Measurements from ENCODE around the gene AIG1. TPM values are rescaled to one million over a fixed set of nuclear protein-coding genes. Genes with fewer than 3 reads are reported as not detected.
A peak's percentile ranks its signal among the peaks of the same experiment; 100 is the strongest.

AIG1 gene
- total RNA-seq, 1 experiment from 2014 or later = 2.2 TPM

GRCh38 chr6:143335865-143336264 is 275.2 kb downstream of the AIG1 start:
- ChIA-PET CTCF (no interaction called here), POLR2A (ENCODE audit: low non-redundant PET) (no interaction called here)
- no peak for TF ChIP-seq EZH2 (IDR thresholded peaks at IDR 0.05; ENCODE audit: borderline replicate concordance, low read depth, low read length, poor library complexity, severe bottlenecking)
- TF ChIP-seq, protein P1, sequence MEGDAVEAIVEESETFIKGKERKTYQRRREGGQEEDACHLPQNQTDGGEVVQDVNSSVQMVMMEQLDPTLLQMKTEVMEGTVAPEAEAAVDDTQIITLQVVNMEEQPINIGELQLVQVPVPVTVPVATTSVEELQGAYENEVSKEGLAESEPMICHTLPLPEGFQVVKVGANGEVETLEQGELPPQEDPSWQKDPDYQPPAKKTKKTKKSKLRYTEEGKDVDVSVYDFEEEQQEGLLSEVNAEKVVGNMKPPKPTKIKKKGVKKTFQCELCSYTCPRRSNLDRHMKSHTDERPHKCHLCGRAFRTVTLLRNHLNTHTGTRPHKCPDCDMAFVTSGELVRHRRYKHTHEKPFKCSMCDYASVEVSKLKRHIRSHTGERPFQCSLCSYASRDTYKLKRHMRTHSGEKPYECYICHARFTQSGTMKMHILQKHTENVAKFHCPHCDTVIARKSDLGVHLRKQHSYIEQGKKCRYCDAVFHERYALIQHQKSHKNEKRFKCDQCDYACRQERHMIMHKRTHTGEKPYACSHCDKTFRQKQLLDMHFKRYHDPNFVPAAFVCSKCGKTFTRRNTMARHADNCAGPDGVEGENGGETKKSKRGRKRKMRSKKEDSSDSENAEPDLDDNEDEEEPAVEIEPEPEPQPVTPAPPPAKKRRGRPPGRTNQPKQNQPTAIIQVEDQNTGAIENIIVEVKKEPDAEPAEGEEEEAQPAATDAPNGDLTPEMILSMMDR (conservative IDR thresholded peaks at IDR 0.05; ENCODE audit: low read depth, low read length) = no peak
- DNase-seq (ENCODE audit: low spot score) = no peak
- no peaks in the 10 kb centered on the region for H3K9me3 ChIP-seq (ENCODE audit: low read depth, low read length, poor library complexity, severe bottlenecking)
- intact Hi-C loops (cut with micrococcal nuclease; ENCODE audit: unreplicated experiment) = loop anchor here (2.0 kb wide), 1 partner anchor 643 kb away; no protein-coding TSS in a partner anchor
- H3K4me3 ChIP-seq (ENCODE audit: low read depth, low read length, poor library complexity, severe bottlenecking) = no peak overlapping the region
- H3K36me3 ChIP-seq (ENCODE audit: insufficient read depth, low read length, poor library complexity, severe bottlenecking) = no peaks in the 10 kb centered on the region
- H3K4me1 ChIP-seq (ENCODE audit: insufficient read depth, low read length, poor library complexity, severe bottlenecking) = no peaks in the 10 kb centered on the region
- no peak overlapping the region for H3K27ac ChIP-seq (ENCODE audit: low read depth, low read length, poor library complexity, severe bottlenecking)
- BruUV-seq (replicated peaks) = no TSS peak
- no peaks in the 10 kb centered on the region for H3K27me3 ChIP-seq (replicated peaks; ENCODE audit: insufficient read depth, low read depth, low read length, poor library complexity)

GRCh38 chr6:143336446-143337152 is 275.9 kb downstream of the AIG1 start:
- TF ChIP-seq EZH2 (IDR thresholded peaks at IDR 0.05; ENCODE audit: borderline replicate concordance, low read depth, low read length, poor library complexity, severe bottlenecking) = no peak
- TF ChIP-seq, protein P1 (conservative IDR thresholded peaks at IDR 0.05; ENCODE audit: low read depth, low read length) = no peak
- Histone ChIP-seq H3K36me3 (ENCODE audit: insufficient read depth, low read length, poor library complexity, severe bottlenecking) (no peaks in the 10 kb centered on the region), H3K4me1 (ENCODE audit: insufficient read depth, low read length, poor library complexity, severe bottlenecking) (no peaks in the 10 kb centered on the region), H3K27ac (ENCODE audit: low read depth, low read length, poor library complexity, severe bottlenecking) (no peak overlapping the region), H3K9me3 (ENCODE audit: low read depth, low read length, poor library complexity, severe bottlenecking) (no peaks in the 10 kb centered on the region), H3K4me3 (ENCODE audit: low read depth, low read length, poor library complexity, severe bottlenecking) (no peak overlapping the region), H3K27me3 (replicated peaks; ENCODE audit: insufficient read depth, low read depth, low read length, poor library complexity) (no peaks in the 10 kb centered on the region)
- intact Hi-C loops (cut with micrococcal nuclease; ENCODE audit: unreplicated experiment) = loop anchor here (2.0 kb wide), 1 partner anchor 644 kb away; no protein-coding TSS in a partner anchor
- ChIA-PET POLR2A (ENCODE audit: low non-redundant PET) (no interaction called here), CTCF (interaction anchor here (0.7 kb wide), 1 partner anchor 862 kb away, joined by 3 read pairs; no protein-coding TSS in a partner anchor)
- no peak for DNase-seq (ENCODE audit: low spot score)
- BruUV-seq (replicated peaks) = no TSS peak

DNA sequence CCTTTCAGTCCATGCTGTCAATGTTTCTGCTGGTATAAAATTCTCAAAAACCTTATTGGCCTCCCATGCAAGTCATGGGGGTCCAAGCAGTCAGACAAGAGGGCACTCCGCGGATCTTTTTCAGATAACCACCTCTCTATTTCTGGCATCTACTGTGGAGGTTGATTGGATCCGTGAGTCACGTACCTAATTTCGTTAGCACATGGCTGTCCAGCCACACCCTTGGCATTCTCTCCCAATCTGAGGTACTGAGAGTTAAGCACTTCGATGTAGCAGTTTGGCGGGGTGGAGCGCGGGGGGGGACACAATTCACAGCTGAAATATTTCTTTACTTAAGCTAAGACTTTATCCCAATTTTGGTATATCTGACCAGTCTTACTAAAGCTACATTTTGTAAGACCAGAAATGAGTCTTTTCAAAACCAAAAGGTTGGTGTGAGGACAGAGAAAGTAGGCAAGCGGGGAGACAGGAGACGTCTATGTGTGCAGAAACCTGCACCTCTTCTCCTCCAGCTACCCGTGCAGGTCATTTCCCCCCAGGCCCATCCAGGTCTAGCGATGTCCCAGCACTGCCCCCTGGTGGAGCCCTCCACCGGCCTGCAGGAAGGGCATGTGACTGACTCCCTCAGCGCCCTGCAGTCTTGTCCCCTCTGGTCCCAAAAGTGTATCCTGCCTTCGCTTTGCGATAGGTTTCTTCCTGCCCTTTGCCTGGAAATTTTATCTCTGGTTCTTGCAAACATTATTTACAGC is 276.7 kb downstream of the AIG1 start:
- BruUV-seq (replicated peaks) = no TSS peak
- Histone ChIP-seq H3K9me3 (ENCODE audit: low read depth, low read length, poor library complexity, severe bottlenecking) (no peaks in the 10 kb centered on the region), H3K27me3 (replicated peaks; ENCODE audit: insufficient read depth, low read depth, low read length, poor library complexity) (no peaks in the 10 kb centered on the region), H3K4me1 (ENCODE audit: insufficient read depth, low read length, poor library complexity, severe bottlenecking) (no peaks in the 10 kb centered on the region), H3K4me3 (ENCODE audit: low read depth, low read length, poor library complexity, severe bottlenecking) (no peak overlapping the region), H3K36me3 (ENCODE audit: insufficient read depth, low read length, poor library complexity, severe bottlenecking) (no peaks in the 10 kb centered on the region), H3K27ac (ENCODE audit: low read depth, low read length, poor library complexity, severe bottlenecking) (no peak overlapping the region)
- TF ChIP-seq, protein P1 (conservative IDR thresholded peaks at IDR 0.05; ENCODE audit: low read depth, low read length) = peak; percentile 71
- TF ChIP-seq EZH2 (IDR thresholded peaks at IDR 0.05; ENCODE audit: borderline replicate concordance, low read depth, low read length, poor library complexity, severe bottlenecking) = no peak
- peak; percentile 55 for DNase-seq (ENCODE audit: low spot score)
- POLR2A ChIA-PET (ENCODE audit: low non-redundant PET) = no interaction called here
- CTCF ChIA-PET = interaction anchor here (0.7 kb wide), 1 partner anchor 862 kb away, joined by 3 read pairs; no protein-coding TSS in a partner anchor
- intact Hi-C loops (cut with micrococcal nuclease; ENCODE audit: unreplicated experiment) = loop anchor here (2.0 kb wide), 1 partner anchor 645 kb away; no protein-coding TSS in a partner anchor

Measured in A673 (cell line).